Embryonic facial prominence (tissue), 1 donor: ENCODE data around the gene KCNN3.

Experiments used
- DNase-seq: peaks from one replicate; pipeline ENCODE4 v3.0.0-alpha.2; 2016; ENCODE audit errors: extremely low spot score

The KCNN3 gene

DNA sequence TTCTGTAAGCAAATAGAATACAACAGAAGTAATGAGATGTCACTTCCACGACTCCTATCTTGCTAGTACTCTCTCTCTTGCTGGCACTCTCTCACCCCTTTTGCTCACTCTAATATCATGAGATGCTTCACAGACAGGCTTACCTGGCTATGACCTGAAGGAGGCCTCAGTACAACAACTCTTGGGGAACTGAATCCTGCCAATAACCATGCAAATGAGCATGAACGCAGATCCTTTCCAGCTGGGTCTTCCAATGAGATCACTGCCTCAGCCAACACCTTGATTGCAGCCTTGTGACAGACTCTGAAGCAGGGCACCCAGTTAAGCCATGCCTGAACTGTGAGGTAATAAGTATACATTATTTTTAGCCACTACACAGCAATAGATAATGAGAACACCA is 209.0 kb downstream of the KCNN3 start:
- no peak for DNase-seq

DNA sequence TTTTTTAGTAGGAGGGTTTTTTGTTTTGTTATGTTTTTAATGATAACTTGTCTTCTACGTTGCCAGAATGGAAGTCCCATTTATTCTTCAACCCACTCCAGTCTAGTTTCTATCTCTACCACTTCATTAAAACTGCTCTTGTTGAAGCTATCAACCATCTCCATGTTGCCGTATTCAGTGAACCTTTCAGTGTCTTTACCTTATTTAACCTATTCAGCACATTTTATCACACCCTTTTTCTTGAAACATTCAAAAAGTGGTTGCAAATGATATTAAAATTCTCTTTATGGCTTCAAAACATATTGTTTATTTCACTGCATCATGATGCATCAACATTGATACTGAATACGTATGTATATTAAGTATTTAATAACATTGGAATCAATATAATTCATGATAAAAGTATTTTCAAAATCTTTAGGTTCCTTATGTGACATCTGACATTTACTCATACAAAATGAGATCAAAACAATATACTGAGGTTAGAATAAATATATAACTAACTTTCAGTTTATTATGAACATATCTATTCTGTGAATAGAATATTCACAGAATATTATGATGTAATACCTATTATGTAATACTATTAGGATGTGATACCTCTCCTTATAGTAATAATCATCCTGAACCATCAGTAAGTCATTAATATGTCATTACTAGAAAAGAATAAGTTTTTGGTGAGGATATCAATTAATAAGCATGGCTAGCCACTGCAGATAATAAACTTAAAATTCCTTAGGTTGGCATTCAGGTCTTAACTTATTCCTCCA is 210.1 kb downstream of the KCNN3 start:
- no peak for DNase-seq

GRCh38 chr1:154657556-154657955 is 212.5 kb downstream of the KCNN3 start:
- DNase-seq, result no peak

GRCh38 chr1:154652893-154653292 is 217.2 kb downstream of the KCNN3 start:
- no peak for DNase-seq
